Omental fat pad (tissue), 4 donors: Measurements from ENCODE around the gene MTFR1L. TPM values are rescaled to one million over a fixed set of nuclear protein-coding genes. Genes with fewer than 3 reads are reported as not detected.

Experiments
- ATAC-seq: fragments of 150-250 bp; one replicate; pipeline ENCODE4 v1.9.1; 2016; ENCODE audit warnings: mild to moderate bottlenecking, moderate library complexity; ENCODE audit not compliant: low FRiP score
- DNase-seq: peaks from one replicate; pipeline ENCODE4 v3.0.0-alpha.2; 2019; ENCODE audit warnings: low spot score
- CTCF ChIP-seq, 3 donors: fragments of 450-650 bp; IDR thresholded peaks; one replicate each; pipeline ENCODE4 v1.5.1; 2016 to 2017; ENCODE audit warnings: antibody characterized with exemption in 3 of 3, mild to moderate bottlenecking in 3 of 3, moderate library complexity in 2 of 3
- total RNA-seq, 4 donors: library from RNA; depleted of rRNA; stranded (reverse); fragments of >200 nt; gene quantifications; one replicate each; pipeline ENCODE4 v1.1.0, GENCODE V29; 2016

The MTFR1L gene
- total RNA-seq, 4 donors from 2014 or later = 40.8 to 84.2 (median 61.3) TPM

- DNase-seq = no peak
- ATAC-seq = no peak
- no peak for TF ChIP-seq CTCF (IDR thresholded peaks at IDR 0.05)
These were observed 5.9 kb upstream of the MTFR1L start for GRCh38 chr1:25813734-25814471.

GRCh38 chr1:25814549-25815087, 5.1 kb upstream of the MTFR1L start:
- no peak for ATAC-seq
- DNase-seq = no peak
- no peak for TF ChIP-seq CTCF (IDR thresholded peaks at IDR 0.05)

GRCh38 chr1:25815208-25816111, 4.3 kb upstream of the MTFR1L start:
- no peak for TF ChIP-seq CTCF (IDR thresholded peaks at IDR 0.05)
- no peak for DNase-seq
- ATAC-seq = no peak

GRCh38 chr1:25816112-25816718, 3.5 kb upstream of the MTFR1L start:
- DNase-seq = no peak
- no peak for TF ChIP-seq CTCF (IDR thresholded peaks at IDR 0.05)
- ATAC-seq = no peak

- DNase-seq (no peak), ATAC-seq (no peak)
- no peak for TF ChIP-seq CTCF (IDR thresholded peaks at IDR 0.05)
These were observed 1.8 kb upstream of the MTFR1L start for GRCh38 chr1:25817840-25818501.

GRCh38 chr1:25818569-25818968, 1.2 kb upstream of the MTFR1L start:
- DNase-seq (no peak), ATAC-seq (no peak)
- TF ChIP-seq CTCF (IDR thresholded peaks at IDR 0.05) = no peak
